HG02938 (cell line): ENCODE data around the gene VSNL1.

Experiments used
- ATAC-seq: cut with Tn5 transposase; IDR thresholded peaks from one replicate; pipeline ENCODE4 v1.9.1; 2021; ENCODE audit warnings: mild to moderate bottlenecking, moderate library complexity; ENCODE audit not compliant: unreplicated experiment

The VSNL1 gene

GRCh38 chr2:17682098-17682857 is 141.8 kb downstream of the VSNL1 start:
- no peak for ATAC-seq

GRCh38 chr2:17683981-17684380 is 143.5 kb downstream of the VSNL1 start:
- ATAC-seq: no peak

GRCh38 chr2:17688600-17688999 is 148.1 kb downstream of the VSNL1 start:
- ATAC-seq: no peak

DNA sequence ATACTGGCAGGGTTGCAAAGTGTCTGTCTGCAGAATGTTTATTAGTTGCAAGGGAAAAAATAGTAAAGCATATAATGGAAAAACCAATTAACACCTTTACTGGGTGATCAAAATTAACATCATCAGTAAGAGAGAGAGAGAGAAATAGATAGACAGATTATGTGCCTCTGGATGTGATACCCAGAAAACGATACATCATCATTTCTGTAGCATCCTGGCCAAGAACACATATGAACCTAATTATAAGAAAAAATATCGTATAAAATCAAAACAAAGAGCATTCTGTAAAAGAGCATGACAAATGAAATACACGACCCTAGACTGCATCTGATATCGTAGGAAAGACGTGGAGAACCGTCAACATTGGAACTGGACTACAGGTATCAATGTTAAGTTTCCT is 148.5 kb downstream of the VSNL1 start:
- ATAC-seq: no peak

GRCh38 chr2:17690776-17691175 is 150.3 kb downstream of the VSNL1 start:
- ATAC-seq: no peak
